Chondrocyte (in vitro differentiated cells): Measurements from ENCODE around the gene TRAPPC2L. TPM values are rescaled to one million over a fixed set of nuclear protein-coding genes. Genes with fewer than 3 reads are reported as not detected.

Experiments
- DNase-seq: peaks from one replicate; pipeline ENCODE4 v3.0.0; 2021; ENCODE audit warnings: mixed read lengths, low spot score
- H3K27ac Mint-ChIP-seq: one replicate; pipeline ENCODE4 v1.8.0; 2021; ENCODE audit warnings: mild to moderate bottlenecking, moderate library complexity, mixed read lengths; ENCODE audit not compliant: unreplicated experiment
- H3K27me3 Mint-ChIP-seq: 2 replicates; pipeline ENCODE4 v1.8.0; 2021; ENCODE audit warnings: low read depth, mixed read lengths
- H3K36me3 Mint-ChIP-seq: 2 replicates; pipeline ENCODE4 v1.8.0; 2021; ENCODE audit warnings: low read depth, mixed read lengths
- H3K4me1 Mint-ChIP-seq: 2 replicates; pipeline ENCODE4 v1.8.0; 2021; ENCODE audit warnings: low read depth, mild to moderate bottlenecking, mixed read lengths
- H3K4me3 Mint-ChIP-seq: one replicate; pipeline ENCODE4 v1.8.0; 2021; ENCODE audit warnings: mild to moderate bottlenecking, moderate library complexity, mixed read lengths; ENCODE audit not compliant: unreplicated experiment
- H3K9me3 Mint-ChIP-seq: 2 replicates; pipeline ENCODE4 v1.8.0; 2021; ENCODE audit warnings: low read depth, mixed read lengths
- CTCF ChIP-seq: fragments of 200-600 bp; sonication (generic); IDR thresholded peaks from 2 replicates; pipeline ENCODE4 v1.5.0; 2021; ENCODE audit warnings: antibody characterized with exemption, mild to moderate bottlenecking, moderate library complexity
- total RNA-seq: library from RNA; stranded (reverse); gene quantifications from 3 replicates; pipeline ENCODE4 v1.2.1, GENCODE V29; 2021

TRAPPC2L gene
- total RNA-seq, 1 donor from 2014 or later, result 52.5 TPM

- H3K4me1 Mint-ChIP-seq, result peaks cover 2% of the 10 kb centered on the region
- H3K9me3 Mint-ChIP-seq, result no peaks in the 10 kb centered on the region
- no peak overlapping the region for H3K27ac Mint-ChIP-seq
- no peak for DNase-seq
- no peak for TF ChIP-seq CTCF
- H3K4me3 Mint-ChIP-seq, result no peak overlapping the region
- peaks cover 3% of the 10 kb centered on the region for H3K36me3 Mint-ChIP-seq
- peaks cover 5% of the 10 kb centered on the region for H3K27me3 Mint-ChIP-seq
These were observed 6.5 kb downstream of the TRAPPC2L start for GRCh38 chr16:88863426-88863825.

GRCh38 chr16:88864099-88864498 lies 7.2 kb downstream of the TRAPPC2L start:
- no peak for TF ChIP-seq CTCF

GRCh38 chr16:88864521-88864920 lies 7.6 kb downstream of the TRAPPC2L start:
- no peak overlapping the region for H3K4me3 Mint-ChIP-seq
- peaks cover 9% of the 10 kb centered on the region for H3K27me3 Mint-ChIP-seq
- TF ChIP-seq CTCF, result no peak
- H3K36me3 Mint-ChIP-seq, result peaks cover 3% of the 10 kb centered on the region
- DNase-seq, result no peak
- H3K9me3 Mint-ChIP-seq, result no peaks in the 10 kb centered on the region
- no peaks in the 10 kb centered on the region for H3K4me1 Mint-ChIP-seq
- no peak overlapping the region for H3K27ac Mint-ChIP-seq

More at GRCh38 chr16:88864099-88864498, 7.2 kb downstream of the TRAPPC2L start:
- peaks cover 9% of the 10 kb centered on the region for H3K27me3 Mint-ChIP-seq
- H3K9me3 Mint-ChIP-seq, result no peaks in the 10 kb centered on the region
- no peaks in the 10 kb centered on the region for H3K4me1 Mint-ChIP-seq
- H3K36me3 Mint-ChIP-seq, result peaks cover 3% of the 10 kb centered on the region
- H3K27ac Mint-ChIP-seq, result no peak overlapping the region
- H3K4me3 Mint-ChIP-seq, result no peak overlapping the region
- DNase-seq, result no peak

GRCh38 chr16:88865310-88865709 lies 8.4 kb downstream of the TRAPPC2L start:
- Mint-ChIP-seq H3K36me3 (peaks cover 2% of the 10 kb centered on the region), H3K27me3 (peaks cover 10% of the 10 kb centered on the region), H3K4me1 (no peaks in the 10 kb centered on the region), H3K4me3 (no peak overlapping the region), H3K9me3 (no peaks in the 10 kb centered on the region), H3K27ac (no peak overlapping the region)
- no peak for DNase-seq
- TF ChIP-seq CTCF, result no peak

- TF ChIP-seq CTCF, result no peak
- peaks cover 1% of the 10 kb centered on the region for H3K36me3 Mint-ChIP-seq
- no peak for DNase-seq
- H3K27me3 Mint-ChIP-seq, result peaks cover 14% of the 10 kb centered on the region
- H3K27ac Mint-ChIP-seq, result no peak overlapping the region
- H3K4me1 Mint-ChIP-seq, result no peaks in the 10 kb centered on the region
- no peak overlapping the region for H3K4me3 Mint-ChIP-seq
- no peaks in the 10 kb centered on the region for H3K9me3 Mint-ChIP-seq
These were observed 8.8 kb downstream of the TRAPPC2L start for GRCh38 chr16:88865742-88866141.
